IMR-90 (cell line): ENCODE data around the gene AFF2. TPM values are rescaled to one million over a fixed set of nuclear protein-coding genes. Genes with fewer than 3 reads are reported as not detected.

Experiments
- ATAC-seq: fragments of 200-7000 bp; cut with Tn5 transposase; 2 replicates; pipeline ENCODE4 v1.9.1; 2020; ENCODE audit warnings: low read depth, mild to moderate bottlenecking, moderate library complexity
- BruUV-seq: library from RNA; stranded (reverse); fragments of 400-500 nt; replicated peaks from 2 replicates; lab custom pipeline; 2021; lab: Mats Ljungman, UMichigan
- CTCF ChIA-PET: fragments of 300-600 bp; formaldehyde crosslinking; extraction: SDS; loops from one replicate; lab custom pipeline; 2021; ENCODE audit warnings: antibody characterized with exemption; lab: Yijun Ruan, JAX
- POLR2A ChIA-PET: fragments of 300-600 bp; sonication (Branson Sonifier 250); formaldehyde crosslinking; loops from one replicate; lab custom pipeline; 2022; ENCODE audit warnings: antibody characterized with exemption; ENCODE audit not compliant: unreplicated experiment; lab: Charles Lee
- DNase-seq: peaks from one replicate; pipeline ENCODE4 v3.0.0; 2013
- H2AFZ ChIP-seq: replicated peaks from 2 replicates; pipeline ENCODE3; 2013; ENCODE audit warnings: low read length, mild to moderate bottlenecking; ENCODE audit not compliant: poor library complexity
- H2AK5ac ChIP-seq: 2 replicates; pipeline ENCODE4 v1.6.1; 2013; ENCODE audit warnings: low read depth, low read length, inconsistent platforms
- H2AK9ac ChIP-seq: replicated peaks from 2 replicates; pipeline ENCODE3; 2013; ENCODE audit warnings: mild to moderate bottlenecking, low read depth, low read length, moderate library complexity; ENCODE audit not compliant: poor library complexity
- H2BK120ac ChIP-seq: 2 replicates; pipeline ENCODE4 v1.6.1; 2013; ENCODE audit warnings: low read depth, low read length, inconsistent platforms
- H2BK15ac ChIP-seq: 3 replicates; pipeline ENCODE4 v1.6.1; 2013; ENCODE audit warnings: low read depth, low read length, inconsistent platforms
- H2BK20ac ChIP-seq: 2 replicates; pipeline ENCODE4 v1.6.1; 2013; ENCODE audit warnings: low read depth, mild to moderate bottlenecking, inconsistent platforms, low read length, moderate library complexity
- H2BK5ac ChIP-seq: 2 replicates; pipeline ENCODE4 v1.6.1; 2013; ENCODE audit warnings: mild to moderate bottlenecking, low read depth, low read length, inconsistent platforms; ENCODE audit not compliant: poor library complexity, severe bottlenecking
- H3K14ac ChIP-seq: replicated peaks from 2 replicates; pipeline ENCODE4 v1.6.1; 2013; ENCODE audit warnings: low read depth, low read length, inconsistent platforms
- H3K18ac ChIP-seq: 2 replicates; pipeline ENCODE4 v1.6.1; 2013; ENCODE audit warnings: low read depth, low read length, control low read depth
- H3K23ac ChIP-seq: 2 replicates; pipeline ENCODE4 v1.6.1; 2013; ENCODE audit warnings: low read depth, low read length, inconsistent platforms
- H3K27ac ChIP-seq: 2 replicates; pipeline ENCODE4 v1.5.1; 2013; ENCODE audit warnings: mild to moderate bottlenecking, control low read depth, low read length; ENCODE audit not compliant: insufficient read depth
- H3K27me3 ChIP-seq: 2 replicates; pipeline ENCODE4 v1.6.1; 2013; ENCODE audit warnings: low read length; ENCODE audit not compliant: control insufficient read depth, insufficient read depth
- H3K36me3 ChIP-seq: 2 replicates; pipeline ENCODE4 v1.6.1; 2013; ENCODE audit warnings: low read length, mixed read lengths; ENCODE audit not compliant: control insufficient read depth, insufficient read depth
- H3K4ac ChIP-seq: 2 replicates; pipeline ENCODE4 v1.6.1; 2013; ENCODE audit warnings: low read depth, low read length, inconsistent platforms
- H3K4me1 ChIP-seq: 2 replicates; pipeline ENCODE4 v1.6.1; 2013; ENCODE audit warnings: low read length, mixed read lengths; ENCODE audit not compliant: control insufficient read depth, insufficient read depth
- H3K4me2 ChIP-seq: 2 replicates; pipeline ENCODE4 v1.6.1; 2013; ENCODE audit warnings: low read depth, mild to moderate bottlenecking, control low read depth, low read length, moderate library complexity
- H3K4me3 ChIP-seq: 2 replicates; pipeline ENCODE4 v1.5.1; 2013; ENCODE audit warnings: low read depth, mild to moderate bottlenecking, control low read depth, low read length, moderate library complexity; ENCODE audit not compliant: insufficient read depth
- H3K56ac ChIP-seq: 2 replicates; pipeline ENCODE4 v1.6.1; 2013; ENCODE audit warnings: low read length, inconsistent platforms; ENCODE audit not compliant: insufficient read depth; ENCODE audit errors: extremely low read depth
- H3K79me1 ChIP-seq, 2 experiments: 2 replicates each; pipeline ENCODE4 v1.6.1; 2013; ENCODE audit warnings: low read length in 2 of 2, inconsistent platforms in 1 of 2, low read depth in 1 of 2
- H3K9ac ChIP-seq: 2 replicates; pipeline ENCODE4 v1.6.1; 2013; ENCODE audit warnings: low read depth, low read length, control low read depth
- H3K9me1 ChIP-seq: 2 replicates; pipeline ENCODE4 v1.6.1; 2013; ENCODE audit warnings: low read length, inconsistent platforms; ENCODE audit not compliant: insufficient read depth
- H3K9me3 ChIP-seq: 2 replicates; pipeline ENCODE4 v1.6.1; 2013; ENCODE audit warnings: low read length; ENCODE audit not compliant: control insufficient read depth, insufficient read depth
- H4K20me1 ChIP-seq: 2 replicates; pipeline ENCODE4 v1.6.1; 2013; ENCODE audit warnings: low read length, inconsistent platforms; ENCODE audit not compliant: insufficient read depth
- H4K5ac ChIP-seq: 2 replicates; pipeline ENCODE4 v1.6.1; 2013; ENCODE audit warnings: mild to moderate bottlenecking, low read depth, low read length, control low read depth
- H4K8ac ChIP-seq, 2 experiments: 2 replicates each; pipeline ENCODE4 v1.6.1; 2013; ENCODE audit warnings: low read depth in 2 of 2, low read length in 2 of 2, control low read depth in 1 of 2, inconsistent platforms in 1 of 2
- H4K91ac ChIP-seq: 2 replicates; pipeline ENCODE4 v1.6.1; 2013; ENCODE audit warnings: low read depth, low read length, inconsistent platforms; ENCODE audit not compliant: insufficient read depth
- BHLHE40 ChIP-seq: fragments of 150-350 bp; IDR thresholded peaks from 2 replicates; pipeline ENCODE4 v1.6.1; 2016; ENCODE audit warnings: mild to moderate bottlenecking, low read depth, low read length
- CEBPB ChIP-seq: IDR thresholded peaks from 2 replicates; pipeline ENCODE4 v1.6.1; 2012; ENCODE audit warnings: low read depth, low read length, improper control_type of control experiment
- CHD1 ChIP-seq: IDR thresholded peaks from 2 replicates; pipeline ENCODE4 v1.6.1; 2012; ENCODE audit warnings: low read depth, low read length, improper control_type of control experiment
- FOS ChIP-seq: fragments of 150-350 bp; IDR thresholded peaks from 2 replicates; pipeline ENCODE4 v1.6.1; 2016; ENCODE audit warnings: low read depth, low read length
- MAZ ChIP-seq: IDR thresholded peaks from 2 replicates; pipeline ENCODE4 v1.6.1; 2012; ENCODE audit warnings: low read depth, mild to moderate bottlenecking, low read length, improper control_type of control experiment, moderate library complexity, borderline replicate concordance
- NFE2L2 ChIP-seq: fragments of 150-350 bp; IDR thresholded peaks from 2 replicates; pipeline ENCODE4 v1.6.1; 2016; ENCODE audit warnings: low read depth, mild to moderate bottlenecking, low read length
- POLR2A ChIP-seq: IDR thresholded peaks from 2 replicates; pipeline ENCODE4 v1.6.1; 2012; ENCODE audit warnings: mild to moderate bottlenecking, low read depth, low read length
- RAD21 ChIP-seq: IDR thresholded peaks from 2 replicates; pipeline ENCODE4 v1.6.1; 2012; ENCODE audit warnings: low read length, improper control_type of control experiment
- RCOR1 ChIP-seq: IDR thresholded peaks from 2 replicates; pipeline ENCODE4 v1.6.1; 2012; ENCODE audit warnings: mild to moderate bottlenecking, low read length, improper control_type of control experiment; ENCODE audit not compliant: insufficient replicate concordance
- RFX5 ChIP-seq: IDR thresholded peaks from 2 replicates; pipeline ENCODE4 v1.8.0; 2012; ENCODE audit warnings: low read depth, mild to moderate bottlenecking, low read length, moderate library complexity
- SMC3 ChIP-seq: fragments of 150-350 bp; IDR thresholded peaks from 2 replicates; pipeline ENCODE4 v1.6.1; 2016; ENCODE audit warnings: low read depth, mild to moderate bottlenecking, antibody characterized with exemption, low read length, moderate library complexity
- WGBS, 2 experiments: methylation state at CpG; one replicate each; pipeline versions ENCODE4 v1.1.5 to v1.1.7; 2013; ENCODE audit warnings: missing lambda C conversion rate in 2 of 2; ENCODE audit not compliant: insufficient read length in 1 of 2; ENCODE audit errors: extremely low coverage in 2 of 2; 5-methylcytosine and 5-hydroxymethylcytosine counted together
- dilution Hi-C: fragments of 300-500 bp; cut with HindIII; formaldehyde crosslinking; loops from one replicate; pipeline ENCODE4 v1.14.3; 2018; ENCODE audit warnings: low sequenced_read_pairs; ENCODE audit not compliant: unreplicated experiment
- in situ Hi-C: fragments of 300-500 bp; cut with MboI; formaldehyde crosslinking; loops from 3 replicates; pipeline ENCODE4 v1.14.3; 2019; ENCODE audit warnings: low sequenced_read_pairs, inconsistent platforms, mixed read lengths
- intact Hi-C: fragments of 100-400 bp; cut with micrococcal nuclease; formaldehyde crosslinking; loops from 2 replicates; pipeline ENCODE4 v1.10.0; 2022
- polyA plus RNA-seq, 3 experiments: library from polyadenylated mRNA; depleted of rRNA; stranded (reverse); fragments of >200 nt; gene quantifications; 2 replicates each; pipeline ENCODE4 v1.2.3, GENCODE V29; 2012; ENCODE audit warnings: low replicate concordance in 1 of 3
- total RNA-seq: library from RNA; depleted of rRNA; stranded (reverse); fragments of >200 nt; gene quantifications from 2 replicates; pipeline ENCODE4 v1.2.3, GENCODE V29; 2012

Gene AFF2
- total and polyA plus RNA-seq, 2 of the 4 experiments (the other 2 are of a cell fraction): 0.15 to 0.72 TPM

DNA sequence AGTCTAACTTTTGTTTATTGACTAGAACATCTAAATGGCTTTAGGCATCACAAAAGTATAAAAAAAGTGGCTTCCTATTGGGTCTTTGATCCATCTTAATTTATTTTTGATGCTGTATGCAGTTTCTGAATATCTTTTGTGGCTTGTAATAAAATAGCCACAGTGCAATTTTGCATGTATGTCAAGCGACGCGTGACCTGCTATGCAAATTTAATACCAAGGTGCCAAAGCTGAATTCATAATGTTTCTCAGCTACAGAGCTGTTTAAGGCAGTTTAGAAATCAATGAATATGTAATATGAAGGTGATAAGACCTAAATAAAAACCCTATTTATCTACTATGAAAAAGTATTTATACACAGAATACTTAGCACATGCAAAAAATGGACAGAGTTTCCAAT lies 197.8 kb downstream of the AFF2 start:
- Histone ChIP-seq H4K20me1 (no peaks in the 10 kb centered on the region), H3K27ac (no peak overlapping the region), H3K4ac (no peak overlapping the region), H2AK9ac (no peak overlapping the region), H2BK20ac (no peak overlapping the region), H4K91ac (no peak overlapping the region), H4K5ac (no peak overlapping the region), H3K9me1 (no peaks in the 10 kb centered on the region), H3K36me3 (no peaks in the 10 kb centered on the region), H3K9me3 (no peaks in the 10 kb centered on the region), H3K18ac (no peak overlapping the region), H4K8ac (no peak overlapping the region), H3K9ac (no peak overlapping the region), H3K23ac (no peak overlapping the region), H3K27me3 (no peaks in the 10 kb centered on the region), H3K14ac (no peak overlapping the region), H3K56ac (no peak overlapping the region), H3K4me2 (no peak overlapping the region), H3K79me1 (no peaks in the 10 kb centered on the region), H3K4me3 (no peak overlapping the region), H2BK5ac (no peak overlapping the region), H2AFZ (no peak overlapping the region), H2AK5ac (no peak overlapping the region), H3K4me1 (no peaks in the 10 kb centered on the region), H2BK15ac (no peak overlapping the region), H2BK120ac (no peak overlapping the region)
- ChIA-PET CTCF (no interaction called here), POLR2A (no interaction called here)
- DNase-seq (no peak), ATAC-seq (no peak)
- intact Hi-C loops (no loop called here), in situ Hi-C loops (no loop called here), dilution Hi-C loops (no loop called here)
- no TSS peak for BruUV-seq
- no peak for TF ChIP-seq FOS
- no peak for TF ChIP-seq RFX5
- TF ChIP-seq RAD21: no peak
- no peak for TF ChIP-seq CHD1
- no peak for TF ChIP-seq NFE2L2
- no peak for TF ChIP-seq SMC3
- no peak for TF ChIP-seq RCOR1
- TF ChIP-seq CEBPB: no peak
- TF ChIP-seq MAZ: no peak
- TF ChIP-seq POLR2A: no peak
- no peak for TF ChIP-seq BHLHE40
- WGBS, 2 experiments: no CpG with 5 or more reads among the region's 3 CpGs
